Measurements from ENCODE around the gene ARL2BP.

Gene ARL2BP

DNA sequence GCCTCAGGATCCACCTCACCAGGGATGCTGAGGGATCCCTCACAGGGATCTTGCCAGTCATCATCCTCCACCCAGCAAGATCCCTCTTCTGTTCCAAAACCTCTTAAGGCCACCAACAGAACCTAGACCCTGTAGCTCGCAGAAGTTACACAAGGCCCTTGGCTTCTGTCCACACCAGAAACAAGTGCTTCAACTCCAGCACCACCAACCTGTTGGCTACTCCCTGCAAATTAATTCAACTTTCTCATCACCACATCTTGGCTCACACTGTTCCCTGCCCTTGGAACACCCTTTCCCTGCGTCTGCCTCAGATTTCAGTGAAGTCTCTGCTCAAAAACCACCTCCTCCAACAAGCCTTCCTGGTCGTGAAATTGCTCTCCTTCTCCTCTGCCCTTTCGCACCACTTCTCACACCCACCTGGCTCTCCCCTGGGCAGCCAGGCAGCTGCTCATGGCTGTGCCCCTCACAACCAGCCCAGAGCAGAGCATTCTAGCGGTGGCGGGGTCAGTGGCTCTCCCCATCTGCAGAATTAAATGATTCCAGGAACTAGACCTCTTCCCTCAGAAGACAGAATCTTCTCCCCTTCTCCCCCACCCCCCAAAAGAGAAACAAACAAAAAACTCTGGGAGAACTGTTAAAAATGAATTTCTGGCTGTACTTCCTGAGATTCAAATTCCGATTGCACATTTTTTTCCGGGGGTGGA lies 37.6 kb downstream of the ARL2BP start:
- Histone ChIP-seq H3K4me2 (peak overlapping the region in 7 of 11 experiments; percentile 84 to 98 (median 94); a peak in 4 of 22 replicates), H3K9me3 (replicated peaks in 1 of 11) (no peaks in the 10 kb centered on the region), H4K20me1 (peaks cover 0 to 7% (median 0%) of the 10 kb centered on the region in 11 experiments; a peak in 1 of 22 replicates), H3K4me1 (peaks cover 18 to 34% (median 31%) of the 10 kb centered on the region in 10 experiments), H3K27me3 (peaks cover 26 to 35% (median 33%) of the 10 kb centered on the region in 11 experiments), H3K9ac (no peak overlapping the region), H3K4me3 (no peak overlapping the region), H3K36me3 (no peaks in the 10 kb centered on the region), H3K27ac (no peak overlapping the region)
- TF ChIP-seq Cebpa-rat (IDR thresholded peaks at IDR 0.05), result no peak

GRCh38 chr16:57283214-57283958 lies 38.3 kb downstream of the ARL2BP start:
- Histone ChIP-seq H3K36me3 (no peaks in the 10 kb centered on the region), H3K4me2 (peak overlapping the region in 8 of 11 experiments; percentile 84 to 99 (median 94); a peak in 16 of 22 replicates), H3K27me3 (peaks cover 26 to 35% (median 33%) of the 10 kb centered on the region in 11 experiments), H3K4me1 (peaks cover 11 to 27% (median 24%) of the 10 kb centered on the region in 10 experiments; a peak in 19 of 20 replicates), H3K9me3 (replicated peaks in 1 of 11) (no peaks in the 10 kb centered on the region), H3K4me3 (no peak overlapping the region), H3K9ac (no peak overlapping the region), H3K27ac (no peak overlapping the region), H4K20me1 (peaks cover 0 to 7% (median 0%) of the 10 kb centered on the region in 11 experiments; a peak in 1 of 22 replicates)
- TF ChIP-seq Cebpa-rat (IDR thresholded peaks at IDR 0.05), result no peak

- Histone ChIP-seq H4K20me1 (peaks cover 0 to 7% (median 0%) of the 10 kb centered on the region in 11 experiments; a peak in 1 of 22 replicates), H3K4me3 (peak overlapping the region in 5 of 10 experiments; percentile 66 to 79 (median 70); a peak in 7 of 20 replicates), H3K9ac (peak overlapping the region in 2 of 11 experiments; percentile 69 to 75; a peak in 1 of 22 replicates), H3K36me3 (no peaks in the 10 kb centered on the region), H3K27me3 (peaks cover 26 to 35% (median 33%) of the 10 kb centered on the region in 11 experiments), H3K4me2 (peak overlapping the region; percentile 84 to 99 (median 95)), H3K9me3 (replicated peaks in 1 of 11) (no peaks in the 10 kb centered on the region), H3K4me1 (peaks cover 6 to 23% (median 20%) of the 10 kb centered on the region in 10 experiments; a peak in 19 of 20 replicates), H3K27ac (no peak overlapping the region)
- no peak for TF ChIP-seq Cebpa-rat (IDR thresholded peaks at IDR 0.05)
Measured at GRCh38 chr16:57283959-57284208, 38.8 kb downstream of the ARL2BP start.

DNA sequence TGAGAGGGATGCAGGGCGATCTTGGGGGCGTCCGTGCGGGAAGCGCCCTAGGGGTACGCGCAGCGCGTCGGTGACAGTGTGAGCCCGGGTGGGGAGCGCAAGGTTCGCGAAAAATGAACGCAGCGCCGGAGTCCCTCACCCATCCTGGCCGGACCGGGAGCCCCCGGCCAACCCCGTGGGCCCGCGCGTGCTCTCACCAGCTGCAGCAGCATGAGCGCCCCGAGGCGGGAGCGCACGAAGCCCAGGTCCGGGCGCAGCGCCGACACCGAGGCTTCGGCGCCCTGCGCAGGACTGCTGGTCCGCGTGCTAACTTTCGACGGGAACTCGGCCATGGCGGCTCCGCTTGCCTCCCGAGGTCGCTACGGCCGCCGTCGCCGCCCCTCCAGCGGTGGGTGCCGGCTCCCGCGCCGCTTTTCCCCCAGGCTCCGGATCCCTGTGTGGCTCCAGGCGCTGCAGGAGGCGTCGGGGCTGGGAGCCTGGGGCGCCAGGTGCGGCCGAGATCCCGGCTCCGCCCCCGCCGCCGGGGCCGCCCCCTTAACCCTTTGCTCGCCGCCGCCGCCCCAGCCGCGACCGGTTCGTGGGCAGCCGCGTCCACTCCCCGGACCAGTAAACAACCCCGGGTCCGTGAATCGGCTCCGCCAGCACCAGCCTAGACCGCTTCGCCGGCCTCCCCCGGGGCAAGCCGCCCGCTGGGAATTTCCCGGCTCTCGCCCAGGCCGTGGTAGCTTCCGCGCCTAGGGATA lies 39.3 kb downstream of the ARL2BP start, which contains the start of gene PLLP:
PLLP (minus strand) TSS at position 464 of the 743 bp plus-strand sequence; CDS start at position 332, 132 bp downstream.
- peak within 1 kb of the TSS; percentile 84 to 99 (median 95) for H3K4me2 ChIP-seq
- H3K9ac ChIP-seq, result peak within 1 kb of the TSS; percentile 39 to 78 (median 73)
- H3K4me1 ChIP-seq, result peaks cover 4 to 23% (median 20%) of the 10 kb centered on the region in 10 experiments; a peak in 18 of 20 replicates
- no peaks in the 10 kb centered on the region for H3K9me3 ChIP-seq (replicated peaks in 1 of 11)
- H4K20me1 ChIP-seq, result peaks cover 0 to 7% (median 0%) of the 10 kb centered on the region in 11 experiments; a peak in 1 of 22 replicates
- H3K27ac ChIP-seq, result peak within 1 kb of the TSS in 8 of 11 experiments; percentile 13 to 60 (median 26); a peak in 12 of 22 replicates
- peaks cover 26 to 35% (median 33%) of the 10 kb centered on the region in 11 experiments for H3K27me3 ChIP-seq
- no peaks in the 10 kb centered on the region for H3K36me3 ChIP-seq
- H3K4me3 ChIP-seq, result peak within 1 kb of the TSS; percentile 59 to 79 (median 68)
- no peak for TF ChIP-seq Cebpa-rat (IDR thresholded peaks at IDR 0.05)

DNA sequence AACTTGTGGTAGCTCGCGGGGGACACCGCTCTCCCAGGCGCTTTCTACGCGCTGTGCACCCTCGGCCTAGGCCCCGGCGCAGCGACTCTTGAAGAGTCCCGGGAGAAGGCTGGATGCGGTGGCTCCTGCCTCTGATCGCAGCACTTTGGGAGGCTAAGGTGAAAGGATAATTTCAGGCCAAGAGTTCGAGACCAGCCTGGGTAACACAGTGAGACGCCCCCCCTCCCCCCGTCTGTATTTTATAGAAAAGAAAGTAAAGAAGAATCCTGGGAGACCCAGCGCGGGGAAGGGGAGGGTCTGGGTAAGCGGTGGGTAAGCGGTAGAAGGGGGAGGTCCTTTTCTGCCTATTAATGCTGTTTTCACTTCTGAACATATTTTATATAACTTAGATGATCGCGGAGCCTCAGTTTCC lies 39.9 kb downstream of the ARL2BP start:
- Histone ChIP-seq H3K36me3 (no peaks in the 10 kb centered on the region), H3K27ac (peak overlapping the region in 7 of 11 experiments; percentile 13 to 60 (median 32); a peak in 12 of 22 replicates), H3K27me3 (peaks cover 26 to 35% (median 33%) of the 10 kb centered on the region in 11 experiments), H3K4me2 (peak overlapping the region; percentile 84 to 99 (median 95)), H3K4me3 (peak overlapping the region; percentile 59 to 79 (median 68)), H3K9ac (peak overlapping the region; percentile 39 to 78 (median 73)), H3K4me1 (peaks cover 4 to 26% (median 20%) of the 10 kb centered on the region in 10 experiments; a peak in 18 of 20 replicates), H3K9me3 (replicated peaks in 1 of 11) (no peaks in the 10 kb centered on the region), H4K20me1 (peaks cover 0 to 7% (median 0%) of the 10 kb centered on the region in 11 experiments; a peak in 1 of 22 replicates)
- no peak for TF ChIP-seq Cebpa-rat (IDR thresholded peaks at IDR 0.05)

DNA sequence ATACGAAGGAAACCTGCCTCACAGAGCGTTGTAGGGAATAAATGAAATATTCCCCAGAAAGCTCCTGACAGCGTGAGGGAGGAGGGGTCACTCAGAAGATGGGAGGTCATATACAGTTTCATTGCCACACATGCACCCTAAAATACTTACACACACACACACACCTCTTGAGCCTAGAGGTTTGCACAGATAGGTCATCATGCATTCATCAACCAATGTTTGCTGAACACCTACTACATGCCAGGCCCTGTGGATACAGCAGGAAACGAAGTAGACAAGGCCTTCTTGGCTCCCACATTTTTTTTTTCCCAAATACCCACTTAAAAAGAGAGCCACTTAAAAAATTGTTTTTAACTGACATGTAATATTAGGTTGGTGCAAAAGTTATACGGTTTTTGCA lies 40.3 kb downstream of the ARL2BP start:
- TF ChIP-seq Cebpa-rat (IDR thresholded peaks at IDR 0.05), result no peak
- no peak overlapping the region for H3K27ac ChIP-seq
- H3K27me3 ChIP-seq, result peaks cover 26 to 35% (median 33%) of the 10 kb centered on the region in 11 experiments
- peak overlapping the region; percentile 84 to 99 (median 95); a peak in 20 of 22 replicates for H3K4me2 ChIP-seq
- H3K9me3 ChIP-seq (replicated peaks in 1 of 11), result no peaks in the 10 kb centered on the region
- peaks cover 0 to 7% (median 0%) of the 10 kb centered on the region in 11 experiments; a peak in 1 of 22 replicates for H4K20me1 ChIP-seq
- peaks cover 4 to 26% (median 20%) of the 10 kb centered on the region in 10 experiments; a peak in 18 of 20 replicates for H3K4me1 ChIP-seq
- no peaks in the 10 kb centered on the region for H3K36me3 ChIP-seq
- H3K9ac ChIP-seq, result peak overlapping the region in 3 of 11 experiments; percentile 67 to 74 (median 73); a peak in 4 of 22 replicates
- peak overlapping the region in 7 of 10 experiments; percentile 63 to 72 (median 69); a peak in 8 of 20 replicates for H3K4me3 ChIP-seq

DNA sequence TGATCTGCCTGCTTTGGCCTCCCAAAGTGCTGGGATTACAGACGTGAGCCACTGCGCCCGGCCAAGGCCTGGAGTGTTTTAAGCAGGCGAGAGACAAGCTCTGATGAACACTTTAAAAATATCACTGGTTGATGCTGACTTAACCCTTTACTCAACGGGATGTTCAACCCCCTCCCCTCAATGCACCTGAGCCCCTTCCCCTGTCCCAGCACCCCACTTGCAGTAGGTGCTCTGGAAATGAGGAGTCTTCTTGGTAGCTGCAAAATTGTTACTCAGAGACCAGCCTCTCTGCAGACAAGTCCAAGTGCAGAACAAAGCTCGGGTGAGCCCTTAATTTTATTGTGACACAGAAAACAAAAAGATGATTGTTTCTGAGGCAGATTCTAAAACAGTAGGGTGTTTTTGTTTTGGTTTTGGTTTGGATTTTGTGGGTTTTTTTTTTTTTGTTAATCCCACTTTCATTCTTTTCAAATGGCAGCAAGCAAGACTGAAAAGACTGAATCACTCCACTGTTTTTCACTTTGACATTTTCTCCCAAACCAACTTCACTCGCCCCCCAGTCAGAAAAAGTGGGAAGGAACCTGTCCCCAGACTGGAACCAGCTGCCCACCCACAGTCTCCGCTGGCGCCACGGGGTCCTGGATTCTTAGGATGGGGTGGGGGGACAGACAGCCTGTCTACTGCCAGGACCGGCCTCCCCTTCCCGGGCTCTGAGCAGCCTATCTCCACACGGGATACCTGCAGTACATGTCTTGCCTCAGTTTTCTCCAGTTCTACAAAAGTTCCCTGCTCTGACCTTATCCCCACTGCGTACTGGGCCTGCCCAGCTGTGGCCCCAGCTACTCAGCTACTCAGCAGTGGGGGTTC lies 44.6 kb downstream of the ARL2BP start:
- no peak overlapping the region for H3K27ac ChIP-seq
- H3K36me3 ChIP-seq, result no peaks in the 10 kb centered on the region
- peak overlapping the region in 5 of 11 experiments; percentile 6 to 31 (median 18); a peak in 2 of 22 replicates for H3K4me2 ChIP-seq
- 0 out of 22 replicates have a peak overlapping the region, but pooled peaks of 1 of the 11 experiments have one; percentile 5 for H3K9ac ChIP-seq
- H3K9me3 ChIP-seq (replicated peaks in 1 of 11), result no peaks in the 10 kb centered on the region
- TF ChIP-seq Cebpa-rat (IDR thresholded peaks at IDR 0.05), result no peak
- peaks cover 7 to 12% (median 10%) of the 10 kb centered on the region in 11 experiments for H3K27me3 ChIP-seq
- H4K20me1 ChIP-seq, result no peaks in the 10 kb centered on the region
- H3K4me1 ChIP-seq, result peaks cover 0 to 12% (median 6%) of the 10 kb centered on the region in 10 experiments; a peak in 10 of 20 replicates
- H3K4me3 ChIP-seq, result no peak overlapping the region

Measured in BLaER1 treated with 17β-estradiol and CSF1 and Interleukin-3, amounts not matched to agents 10 nM and 100 nM (cell line).